ENCODE measurements around the gene SERPINA10.

SERPINA10 gene

GRCh38 chr14:94292872-94293577, at the start of gene SERPINA10:
Gene SERPINA10, minus strand, starts transcription at chr14:94293268. Its CDS starts 2,675 bp downstream, at chr14:94290593.
- no peak for DNase-seq (ENCODE audit: low read depth, low spot score)

GRCh38 chr14:94342334-94342934, 49.4 kb upstream of the SERPINA10 start:
- DNase-seq (ENCODE audit: low read depth, low spot score), result no peak

- no peak for DNase-seq (ENCODE audit: low read depth, low spot score)
Observed at GRCh38 chr14:94341656-94342333, 48.7 kb upstream of the SERPINA10 start.

DNA sequence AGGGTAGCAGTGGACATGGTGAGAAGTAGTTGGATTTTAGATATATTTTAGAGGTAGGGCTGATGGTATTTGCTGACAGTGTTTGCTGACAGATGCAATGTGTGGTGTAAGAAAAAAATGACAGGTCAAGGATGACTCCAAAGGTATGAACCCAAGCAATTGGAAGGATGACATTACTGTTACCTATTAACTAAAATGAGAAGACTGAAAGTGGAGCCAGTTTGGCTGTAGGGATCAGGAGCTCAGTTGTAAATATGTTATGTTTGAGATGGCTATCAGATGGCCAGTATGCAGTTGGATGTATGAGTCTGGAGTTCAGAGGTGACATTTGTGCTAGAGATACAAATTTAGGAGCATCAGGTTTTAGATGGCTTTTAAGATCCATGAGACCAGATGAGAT, 47.5 kb upstream of the SERPINA10 start:
- no peak for DNase-seq (ENCODE audit: low read depth, low spot score)

DNA sequence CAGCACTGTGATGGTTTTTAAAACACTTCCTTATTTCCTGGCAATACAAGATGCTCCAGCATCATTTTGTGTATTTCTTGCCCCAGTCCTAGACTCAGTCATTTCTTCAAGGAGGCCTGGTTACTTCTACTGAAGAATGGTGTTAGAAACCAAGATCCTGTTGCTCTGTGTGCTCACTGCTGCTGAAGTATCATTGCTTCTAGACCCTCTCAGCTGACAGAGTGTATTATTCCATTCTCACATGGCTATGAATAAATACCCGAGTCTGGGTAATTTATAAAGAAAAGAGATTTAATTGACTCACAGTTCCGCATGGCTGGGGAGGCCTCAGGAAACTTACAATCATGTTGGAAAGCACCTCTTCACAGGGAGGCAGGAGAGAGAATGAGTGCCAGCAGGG, 45.0 kb upstream of the SERPINA10 start:
- no peak for DNase-seq (ENCODE audit: low read depth, low spot score)

DNA sequence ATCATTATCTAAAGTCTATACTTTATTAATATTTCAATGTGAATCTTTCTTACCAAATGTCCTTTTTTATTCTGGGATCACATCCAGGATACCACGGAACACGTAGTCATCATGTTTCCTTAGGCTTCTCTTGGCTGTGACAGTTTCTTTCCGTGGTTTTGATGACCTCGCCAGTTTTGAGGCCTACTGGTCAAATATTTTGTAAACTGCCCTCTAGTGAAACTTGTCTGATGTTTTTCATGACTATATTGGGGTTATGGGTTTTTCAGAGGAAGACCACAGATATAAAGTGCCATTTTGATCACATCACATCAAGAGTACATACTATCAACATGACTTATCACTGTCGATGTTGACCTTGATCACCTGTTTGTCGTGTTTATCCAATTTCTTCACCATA, 44.2 kb upstream of the SERPINA10 start:
- DNase-seq (ENCODE audit: low read depth, low spot score), result no peak

DNA sequence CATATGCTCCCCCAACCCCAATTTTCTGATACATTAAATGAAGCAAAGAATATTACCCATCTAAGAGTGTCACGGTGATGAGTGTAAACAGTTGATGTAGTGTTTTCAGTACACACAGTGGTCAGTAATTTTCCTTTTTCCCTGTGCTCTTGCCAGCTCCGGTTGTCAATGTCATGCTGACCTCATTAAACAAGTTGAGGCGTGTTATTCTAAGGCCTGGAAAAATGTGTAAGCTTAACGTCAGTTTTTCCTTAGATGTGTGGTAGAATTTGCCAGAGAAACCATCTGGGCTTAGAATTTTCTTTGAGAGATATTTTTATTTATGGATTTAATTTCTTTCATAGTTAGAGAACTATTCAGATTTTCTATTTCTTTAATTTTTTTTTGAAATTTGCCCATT, 41.8 kb upstream of the SERPINA10 start:
- no peak for DNase-seq (ENCODE audit: low read depth, low spot score)

DNA sequence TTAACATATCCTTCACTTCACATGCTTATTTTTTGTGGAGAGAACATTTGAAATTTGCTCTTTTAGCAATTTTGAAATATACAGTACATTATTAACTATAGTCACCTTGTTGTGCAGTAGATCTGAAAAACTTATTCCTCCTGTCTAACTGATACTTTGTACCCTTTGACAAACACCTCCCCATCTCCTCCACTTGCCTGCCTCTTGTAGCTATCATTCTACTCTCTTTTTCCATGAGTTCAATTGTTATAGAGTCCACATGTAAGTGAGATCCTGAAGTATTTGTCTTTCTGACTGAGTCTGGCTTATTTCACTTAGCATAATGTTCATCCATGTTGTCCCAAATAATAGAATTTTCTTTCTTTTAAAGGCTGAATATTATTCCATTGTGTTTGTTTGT, 39.5 kb upstream of the SERPINA10 start:
- no peak for DNase-seq (ENCODE audit: low read depth, low spot score)

- DNase-seq (ENCODE audit: low read depth, low spot score), result no peak
Observed at GRCh38 chr14:94332063-94332583, 39.1 kb upstream of the SERPINA10 start.

DNA sequence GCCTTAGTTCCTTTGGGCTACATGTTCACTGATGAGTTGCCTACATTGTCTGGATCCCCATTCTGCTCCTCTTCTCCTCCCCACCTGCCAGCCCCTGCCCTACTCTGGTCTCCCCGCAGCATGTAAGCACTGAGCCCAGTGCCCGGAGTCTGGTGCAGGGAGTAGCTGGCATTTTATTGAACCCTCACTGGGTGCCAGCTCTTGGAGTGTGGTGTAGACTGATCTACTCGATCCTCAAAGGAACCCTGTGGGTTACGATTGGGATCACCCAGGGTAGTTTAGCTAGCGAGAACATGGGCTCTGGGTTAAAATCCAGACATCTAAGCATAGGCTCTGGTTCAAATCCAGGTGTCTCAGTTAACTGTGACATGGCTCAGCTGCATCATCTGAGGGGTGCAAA, 38.4 kb upstream of the SERPINA10 start:
- DNase-seq (ENCODE audit: low read depth, low spot score), result no peak

GRCh38 chr14:94330857-94331256, 37.8 kb upstream of the SERPINA10 start:
- no peak for DNase-seq (ENCODE audit: low read depth, low spot score)

DNA sequence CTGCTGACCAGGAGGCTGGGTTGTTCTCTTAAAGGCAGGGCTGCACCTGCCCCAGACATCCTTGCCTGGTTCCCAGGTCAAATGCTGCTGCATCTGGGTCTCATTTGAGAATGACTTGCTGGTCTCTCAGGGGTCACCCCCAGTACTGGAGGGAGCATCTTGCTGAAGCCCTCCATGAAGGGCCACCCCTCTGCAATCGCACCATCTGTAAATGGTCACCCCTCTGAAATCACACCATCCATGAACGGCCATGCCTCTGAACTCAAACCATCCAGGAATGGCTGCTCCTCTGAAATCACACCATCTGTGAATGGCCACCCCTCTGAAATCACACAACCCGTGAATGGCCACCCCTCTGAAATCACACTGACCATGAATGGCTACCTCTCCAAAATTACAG, 37.4 kb upstream of the SERPINA10 start:
- DNase-seq (ENCODE audit: low read depth, low spot score), result no peak

DNA sequence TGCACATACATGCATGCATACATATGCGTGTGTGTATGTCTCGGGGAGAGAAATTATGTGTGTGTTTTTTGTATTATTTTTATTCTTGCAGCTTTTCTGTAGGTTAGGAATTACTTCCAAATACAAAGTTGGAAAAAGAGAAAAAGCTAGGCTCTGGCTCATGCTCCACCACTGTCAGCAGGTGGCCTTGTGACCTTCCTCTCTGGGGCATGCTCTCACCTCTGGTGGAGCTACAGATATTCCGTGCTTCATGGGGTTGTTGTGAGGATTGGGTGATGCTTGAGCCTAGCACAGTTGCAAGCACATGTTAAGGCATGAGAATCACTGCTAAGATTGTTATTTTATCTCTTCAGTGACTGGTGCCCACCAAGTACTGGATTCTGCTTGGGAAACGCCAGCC, 36.8 kb upstream of the SERPINA10 start:
- DNase-seq (ENCODE audit: low read depth, low spot score), result no peak

DNA sequence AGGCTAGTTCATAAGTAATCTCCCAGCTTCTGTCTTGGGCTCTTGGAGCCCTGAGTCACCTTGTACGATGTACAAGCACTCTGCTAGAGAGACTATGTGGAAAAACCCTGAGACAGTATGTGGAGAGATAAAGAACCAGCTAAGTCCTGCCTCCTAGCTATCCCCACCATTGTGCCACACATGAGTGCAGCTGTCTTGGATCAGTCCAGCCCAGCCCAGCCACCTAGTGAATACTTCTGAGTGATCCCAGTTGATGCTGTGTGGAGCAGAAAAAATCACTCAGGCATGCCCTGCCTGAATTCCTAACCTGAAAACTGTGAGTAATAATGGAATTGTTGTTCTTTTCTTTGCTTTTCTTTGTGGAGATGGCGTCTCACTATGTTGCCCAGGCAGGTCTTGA, 35.1 kb upstream of the SERPINA10 start:
- DNase-seq (ENCODE audit: low read depth, low spot score), result no peak

- DNase-seq (ENCODE audit: low read depth, low spot score), result no peak
Observed at GRCh38 chr14:94322648-94323570, 29.8 kb upstream of the SERPINA10 start, which contains the start of gene SERPINA6. Gene SERPINA6, minus strand, starts transcription at chr14:94323336. Its CDS starts 8,688 bp downstream, at chr14:94314648.

GRCh38 chr14:94321421-94322271, 28.6 kb upstream of the SERPINA10 start:
- no peak for DNase-seq (ENCODE audit: low read depth, low spot score)

DNA sequence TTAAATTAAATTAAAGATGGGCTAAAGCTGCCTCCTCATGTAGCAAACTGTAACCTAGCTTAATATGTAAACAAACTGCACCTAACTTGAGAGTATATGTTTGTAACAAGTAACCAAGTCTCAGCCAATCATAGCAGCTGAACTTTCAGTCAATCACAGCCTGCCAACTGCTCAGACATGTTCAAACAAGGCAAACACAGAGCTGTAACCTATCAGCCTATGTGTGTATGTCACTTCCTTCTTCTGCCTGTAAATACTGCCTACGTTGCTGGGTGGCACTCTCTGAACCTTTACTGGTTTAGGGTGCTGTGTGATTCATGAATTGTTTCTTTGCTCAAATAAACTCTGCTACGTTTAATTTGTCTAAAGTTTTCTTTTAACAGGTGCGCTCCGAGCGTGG, 27.2 kb upstream of the SERPINA10 start:
- no peak for DNase-seq (ENCODE audit: low read depth, low spot score)

DNA sequence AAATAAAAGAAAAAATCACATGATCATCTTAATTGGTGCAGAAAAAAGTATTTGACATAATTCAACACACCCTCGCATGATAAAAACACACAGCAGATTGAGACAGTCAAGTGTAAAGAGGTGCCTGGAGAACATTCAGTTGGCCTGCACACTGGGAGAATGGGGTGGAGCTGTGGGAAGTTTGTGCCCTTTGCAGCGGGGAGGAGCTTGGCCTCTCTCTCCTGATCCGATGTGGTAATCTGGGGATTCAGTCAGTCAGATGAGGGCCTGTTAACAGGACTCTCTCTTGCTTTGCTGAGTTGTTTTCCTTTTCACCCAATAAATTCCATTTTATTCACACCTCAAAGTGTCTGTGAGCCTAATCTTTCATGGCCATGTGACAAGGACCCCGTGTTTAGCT, 24.2 kb upstream of the SERPINA10 start:
- DNase-seq (ENCODE audit: low read depth, low spot score), result no peak

- no peak for DNase-seq (ENCODE audit: low read depth, low spot score)
Observed at GRCh38 chr14:94316692-94317091, 23.6 kb upstream of the SERPINA10 start.

- DNase-seq (ENCODE audit: low read depth, low spot score), result no peak
Observed at GRCh38 chr14:94314890-94315289, 21.8 kb upstream of the SERPINA10 start.

Measured in ELF-1 (cell line).